ENCODE data around the gene METTL4.

The METTL4 gene

DNA sequence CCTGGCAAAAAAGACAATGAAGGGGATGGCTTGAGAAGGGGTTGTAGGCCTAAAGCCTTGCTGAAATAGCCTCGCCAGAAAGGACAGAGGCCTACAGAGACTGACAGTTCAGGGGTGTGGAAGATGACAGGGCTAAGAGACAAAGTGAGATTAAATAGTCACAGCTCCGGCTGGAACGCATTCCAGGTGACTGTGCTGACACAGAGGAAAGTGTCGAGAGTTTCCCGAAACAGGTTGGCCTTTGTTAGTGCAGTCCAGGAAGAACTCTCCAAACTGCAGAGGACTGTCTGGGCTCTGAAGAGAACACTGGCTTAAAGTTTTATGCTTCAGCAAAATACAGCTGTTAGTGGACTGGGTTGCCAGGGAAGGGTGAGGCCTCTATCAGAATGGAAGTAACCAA is 52.8 kb downstream of the METTL4 start:
- DNase-seq (ENCODE audit: low read depth, low spot score) = no peak

DNA sequence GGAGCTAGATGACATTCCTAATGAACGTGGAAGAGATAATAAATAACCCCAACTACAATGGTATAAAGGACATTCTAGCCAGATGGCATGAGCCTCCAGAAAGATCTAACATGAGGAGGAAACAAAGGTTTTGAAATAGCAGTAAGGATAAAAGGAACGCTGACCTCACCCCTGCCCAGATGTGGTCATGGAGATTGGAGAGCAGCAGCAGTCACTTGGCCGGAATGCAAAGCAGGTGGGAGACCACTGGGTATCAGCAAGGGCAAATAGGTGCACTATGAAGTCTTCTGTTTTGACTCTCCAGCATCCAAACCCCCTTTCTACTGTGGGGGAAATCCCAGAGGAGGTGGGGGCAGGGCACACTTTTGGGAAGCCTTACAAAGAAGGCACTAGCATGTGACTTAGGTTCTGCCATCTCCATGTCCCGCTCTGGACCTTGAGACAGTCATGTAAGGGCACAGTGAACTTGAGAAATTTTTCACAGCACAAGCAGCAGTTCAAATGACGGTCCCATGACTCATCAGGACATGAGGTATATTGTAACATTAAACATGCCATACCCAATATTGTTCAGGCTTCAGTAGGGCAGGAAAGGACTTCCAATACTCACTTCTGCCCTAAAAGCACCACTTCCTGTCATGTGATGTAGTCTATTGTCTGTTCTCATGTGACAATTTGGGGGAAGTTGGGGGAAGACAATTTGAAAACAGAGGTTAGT is 55.2 kb downstream of the METTL4 start:
- DNase-seq (ENCODE audit: low read depth, low spot score) = peak; percentile 49

DNA sequence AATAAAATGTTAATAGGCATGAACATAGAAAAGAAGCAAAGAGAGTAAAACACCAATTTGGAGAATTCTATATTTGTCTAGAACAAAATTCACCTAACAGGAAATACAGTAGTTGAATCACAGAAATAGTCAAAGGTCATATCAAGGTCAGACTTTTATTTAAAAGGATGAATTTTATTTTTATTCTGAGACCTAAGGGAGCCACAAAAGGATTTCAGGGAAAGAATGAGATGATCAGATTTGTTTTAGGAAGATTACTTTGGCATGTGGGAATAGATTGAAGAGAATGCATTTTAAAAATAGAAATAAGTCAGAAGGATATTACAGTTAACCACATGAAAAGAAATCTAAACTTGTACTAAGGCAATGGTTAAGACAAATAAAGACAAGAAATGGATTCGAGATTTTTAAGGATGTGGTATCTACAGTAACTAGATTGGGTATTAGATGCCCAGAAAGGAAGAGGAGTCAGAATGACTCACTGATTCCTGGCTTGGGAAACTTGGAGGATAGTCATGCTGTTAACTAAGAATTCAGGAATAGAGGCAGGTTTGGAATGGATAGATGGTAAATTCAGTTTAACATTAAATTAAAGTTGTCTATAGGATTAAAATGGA is 56.0 kb downstream of the METTL4 start:
- DNase-seq (ENCODE audit: low read depth, low spot score) = peak; percentile 26

DNA sequence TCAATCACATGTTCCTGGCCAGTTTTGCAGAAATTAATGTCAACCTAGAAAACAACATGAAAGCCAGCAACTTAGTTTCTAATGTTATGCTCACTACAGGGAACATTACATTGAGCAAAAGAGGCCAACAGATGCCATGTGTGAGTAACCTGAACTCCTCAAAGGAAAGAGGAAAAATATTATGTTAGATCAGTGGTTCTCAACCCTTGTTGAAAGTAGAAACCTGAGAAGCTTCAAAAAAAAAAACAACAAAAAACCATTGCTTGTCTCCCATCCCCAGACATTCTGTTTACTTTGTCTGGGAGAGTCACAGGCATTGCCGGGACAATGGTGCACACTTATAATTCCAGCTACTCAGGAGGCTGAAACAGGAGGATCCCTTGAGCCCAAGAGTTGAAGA is 57.7 kb downstream of the METTL4 start:
- DNase-seq (ENCODE audit: low read depth, low spot score) = peak; percentile 80

DNA sequence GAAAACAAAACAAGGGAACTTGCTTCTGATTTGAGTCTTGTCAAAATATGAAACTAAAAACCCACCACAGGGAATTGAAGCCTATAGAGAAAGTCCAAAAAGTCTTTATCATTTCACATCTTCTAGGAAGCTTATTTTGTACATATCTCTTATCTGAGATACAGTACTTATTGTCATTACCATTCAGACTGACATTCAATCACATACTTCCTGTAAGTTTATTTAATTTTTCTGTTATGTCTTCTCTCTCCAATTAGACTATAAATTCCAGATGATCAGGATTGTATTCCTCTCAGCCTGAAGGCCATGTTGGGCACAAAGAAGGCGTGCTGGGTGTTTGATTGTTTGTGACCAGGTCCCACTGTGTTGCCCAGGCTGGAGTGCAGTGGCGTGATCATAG is 59.2 kb downstream of the METTL4 start:
- no peak for DNase-seq (ENCODE audit: low read depth, low spot score)

DNA sequence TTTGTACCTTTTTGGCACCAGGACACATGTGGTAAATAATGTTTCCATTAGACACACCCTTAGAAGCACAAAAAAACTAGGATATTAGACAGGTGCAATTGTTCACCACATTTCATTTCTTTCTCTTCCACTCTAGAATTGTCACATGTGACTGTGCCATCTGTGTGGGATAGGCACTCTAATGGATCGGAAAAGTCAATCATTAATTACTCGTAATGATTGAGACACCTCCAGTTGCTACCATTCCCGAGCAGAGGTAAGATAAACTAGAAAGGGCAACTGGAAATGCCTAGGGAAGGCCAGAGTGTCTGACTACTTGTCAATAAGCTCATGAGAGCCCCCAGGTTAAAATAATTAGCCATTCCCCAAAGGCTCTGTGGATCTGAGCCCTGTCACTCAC is 59.9 kb downstream of the METTL4 start:
- DNase-seq (ENCODE audit: low read depth, low spot score) = no peak

DNA sequence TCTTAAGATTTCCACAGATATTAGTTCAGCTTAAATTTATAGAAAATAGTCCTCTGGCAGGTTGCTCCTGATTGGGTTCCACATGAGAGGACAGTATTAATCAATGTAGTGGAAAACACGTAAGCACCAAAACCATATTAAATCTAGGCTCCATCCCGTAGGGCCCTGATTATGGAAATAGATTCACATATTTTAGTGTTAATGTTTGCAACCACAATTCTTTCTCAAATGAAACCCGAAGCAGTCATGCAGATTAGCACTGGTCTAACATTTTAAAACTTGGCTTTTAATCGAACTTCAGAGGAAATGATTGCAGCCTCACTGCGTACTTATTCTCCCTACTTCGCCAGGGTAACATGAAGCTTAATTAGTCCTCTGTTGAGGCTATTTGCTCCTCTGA is 60.9 kb downstream of the METTL4 start:
- DNase-seq (ENCODE audit: low read depth, low spot score) = no peak

DNA sequence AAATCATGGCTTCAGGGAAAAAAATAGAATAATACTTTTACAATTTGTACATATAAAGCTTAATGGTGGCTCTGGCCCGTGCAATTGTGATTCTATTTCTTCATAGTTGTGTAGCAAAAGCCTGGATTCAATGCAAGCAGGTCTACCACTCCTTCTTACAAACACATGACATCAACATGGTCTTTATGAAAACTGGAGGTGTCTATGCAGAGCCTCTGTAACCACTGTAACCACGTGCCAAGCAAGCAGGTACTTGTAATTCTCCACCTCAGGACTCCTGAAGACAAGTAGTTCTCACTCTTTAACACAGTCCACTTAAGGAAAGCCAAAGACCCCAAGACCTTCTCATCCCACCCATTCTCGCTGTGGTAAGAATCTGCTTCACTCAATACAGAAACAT is 62.6 kb downstream of the METTL4 start:
- no peak for DNase-seq (ENCODE audit: low read depth, low spot score)

DNA sequence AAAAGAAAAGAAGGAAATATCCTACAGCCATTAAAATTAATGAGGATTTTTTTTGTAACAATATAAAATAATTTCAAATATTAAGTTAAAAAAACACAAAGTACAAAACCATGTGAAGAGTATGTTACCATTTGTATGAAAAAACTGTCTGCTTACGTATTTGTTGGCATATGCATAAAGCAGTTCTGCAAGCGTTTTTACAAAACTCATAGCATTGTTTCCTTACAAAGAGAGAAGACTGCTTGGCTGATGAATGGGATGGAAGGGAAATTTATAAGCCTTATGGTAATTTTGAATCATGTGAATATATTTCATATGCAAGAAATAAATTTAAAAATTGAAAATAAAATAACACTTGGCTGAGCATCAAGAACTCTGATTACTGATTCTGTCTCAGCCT is 63.1 kb downstream of the METTL4 start:
- DNase-seq (ENCODE audit: low read depth, low spot score) = no peak

DNA sequence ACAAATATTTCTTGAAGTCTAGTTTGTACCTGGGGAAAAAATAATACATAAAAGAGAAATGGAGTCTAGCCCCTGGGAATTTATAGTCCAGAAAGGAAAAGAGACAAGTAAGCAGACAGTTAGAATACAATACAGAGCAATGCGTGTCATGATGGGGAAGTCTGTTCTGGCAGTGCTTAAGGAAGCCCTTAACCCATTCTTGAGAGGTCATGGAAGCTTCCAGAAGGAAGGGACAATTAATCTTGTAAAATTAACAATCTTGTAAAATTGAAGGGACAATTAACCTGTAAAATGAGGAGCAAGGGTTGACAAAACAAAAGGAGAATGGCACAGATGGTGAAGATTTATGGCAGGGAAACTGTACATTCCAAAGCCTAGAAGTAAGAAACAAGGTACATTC is 66.7 kb downstream of the METTL4 start:
- no peak for DNase-seq (ENCODE audit: low read depth, low spot score)

DNA sequence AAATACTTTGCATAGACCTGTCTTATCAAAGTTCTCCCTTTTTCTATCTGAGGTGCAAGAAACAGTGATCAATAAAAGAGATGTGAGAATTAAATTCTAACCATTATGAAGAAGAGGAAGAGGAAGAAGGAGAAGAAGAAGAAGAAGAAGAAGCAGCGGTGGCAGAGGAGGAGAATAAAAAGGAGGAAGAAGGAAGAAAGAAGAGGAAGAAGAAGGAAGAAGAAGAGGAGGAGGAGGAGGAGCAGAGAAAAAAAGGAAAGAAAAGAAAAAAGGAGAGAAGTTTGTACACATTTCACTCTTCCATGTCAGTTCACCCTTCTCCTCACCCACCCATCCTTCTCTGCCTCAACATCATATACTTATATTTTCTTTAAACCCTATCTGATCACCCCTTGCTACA is 68.4 kb downstream of the METTL4 start:
- no peak for DNase-seq (ENCODE audit: low read depth, low spot score)

DNA sequence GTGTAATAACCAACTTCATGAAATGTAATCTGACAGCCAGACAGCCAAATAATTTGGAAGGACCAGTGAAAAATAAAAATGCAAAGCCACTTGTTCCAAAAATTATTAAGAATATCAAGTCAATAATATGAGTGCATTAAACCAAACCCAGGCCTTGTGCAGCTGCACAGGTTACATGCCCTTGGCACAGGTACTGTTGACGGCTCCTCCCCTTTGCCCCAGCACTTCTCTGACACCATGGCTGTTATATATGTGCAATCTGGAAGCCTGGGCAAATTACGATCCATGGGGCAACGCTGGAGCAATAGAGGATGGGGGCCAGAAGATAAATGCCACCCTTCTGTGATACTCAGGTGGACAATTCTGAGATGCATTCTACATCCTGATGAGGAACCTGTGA is 68.9 kb downstream of the METTL4 start:
- no peak for DNase-seq (ENCODE audit: low read depth, low spot score)

DNA sequence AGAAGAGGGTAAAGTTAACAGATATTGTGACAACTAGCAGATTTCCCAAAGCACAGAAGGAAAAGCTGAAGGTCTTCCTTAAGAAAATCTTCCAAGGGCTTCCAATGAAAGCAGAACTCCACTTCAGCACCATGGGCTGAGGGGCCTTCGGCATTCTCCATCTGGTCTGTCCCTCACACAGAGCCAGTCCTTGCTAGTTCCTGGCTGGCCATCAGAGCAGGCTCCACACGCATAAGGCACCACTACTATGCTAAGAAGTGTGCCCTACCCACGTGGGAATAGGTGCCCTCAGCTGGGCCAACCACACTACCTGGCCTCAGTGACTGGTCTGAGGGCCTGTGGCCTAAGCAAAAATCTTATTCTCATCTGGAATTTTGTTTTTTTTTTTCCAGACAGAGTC is 73.5 kb downstream of the METTL4 start:
- DNase-seq (ENCODE audit: low read depth, low spot score) = no peak

DNA sequence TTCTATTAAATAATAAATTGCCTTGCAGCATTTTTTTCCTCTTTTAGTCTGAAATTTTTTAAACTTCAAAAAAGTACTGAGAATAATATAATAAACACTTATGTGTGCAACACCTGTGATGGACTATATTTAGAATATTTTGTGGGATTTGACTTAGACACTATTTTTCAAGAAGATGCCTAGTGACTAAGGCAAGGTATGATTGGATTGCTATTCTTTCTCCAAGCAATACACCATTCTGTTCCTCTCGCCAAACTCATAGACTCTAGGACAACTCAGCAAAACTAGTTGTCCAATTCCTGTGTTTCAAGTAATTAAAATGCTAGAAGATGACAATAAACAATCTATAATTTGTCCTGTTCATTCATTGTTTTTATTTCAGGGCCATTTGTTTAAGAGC is 75.9 kb downstream of the METTL4 start:
- no peak for DNase-seq (ENCODE audit: low read depth, low spot score)

DNA sequence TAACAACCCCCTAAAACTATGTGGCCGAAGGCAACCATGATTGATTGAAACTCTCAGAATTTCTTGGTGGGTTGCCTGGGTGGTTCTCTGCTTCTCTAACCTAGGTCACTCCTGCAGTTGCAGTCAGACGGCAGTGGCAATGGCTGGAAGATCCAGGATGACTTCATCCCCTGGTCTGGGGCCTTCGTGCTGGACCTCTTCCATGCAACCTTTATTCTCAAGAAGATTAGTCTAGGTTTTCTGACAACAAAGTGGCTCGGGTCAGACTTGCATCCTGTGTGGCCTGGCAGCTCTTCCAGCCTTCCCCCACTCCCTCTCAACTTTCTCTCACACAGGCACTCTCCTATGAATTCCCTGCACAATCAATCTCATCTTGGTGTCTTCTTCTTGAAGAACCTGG is 76.4 kb downstream of the METTL4 start:
- DNase-seq (ENCODE audit: low read depth, low spot score) = no peak
